Smooth muscle cell (in vitro differentiated cells): ENCODE measurements around the gene MYO1D. TPM values are rescaled to one million over a fixed set of nuclear protein-coding genes. Genes with fewer than 3 reads are reported as not detected.

ENCODE experiments used
- DNase-seq: peaks from one replicate; lab custom pipeline; 2025; ENCODE audit not compliant: unreplicated experiment; lab: John Stamatoyannopoulos, UW
- H2AFZ ChIP-seq: fragments of 200-600 bp; sonication (generic); 2 replicates; pipeline ENCODE4 v1.6.0; 2016; ENCODE audit warnings: antibody characterized with exemption, low read depth, mild to moderate bottlenecking
- H3F3A ChIP-seq: fragments of 200-600 bp; sonication (generic); 2 replicates; pipeline ENCODE4 v1.6.0; 2017; ENCODE audit warnings: antibody characterized with exemption, low read depth
- H3K27ac ChIP-seq: fragments of 200-600 bp; sonication (generic); 2 replicates; pipeline ENCODE4 v1.5.1; 2016; ENCODE audit warnings: low read depth, mild to moderate bottlenecking
- H3K27me3 ChIP-seq: fragments of 200-600 bp; sonication (generic); 2 replicates; pipeline ENCODE4 v1.6.1; 2016; ENCODE audit warnings: low read depth, mild to moderate bottlenecking
- H3K36me3 ChIP-seq: fragments of 200-600 bp; sonication (generic); 2 replicates; pipeline ENCODE4 v1.5.1; 2016; ENCODE audit warnings: low read depth
- H3K4me1 ChIP-seq: fragments of 200-600 bp; sonication (generic); 2 replicates; pipeline ENCODE4 v1.5.1; 2016; ENCODE audit warnings: low read depth
- H3K4me2 ChIP-seq: fragments of 200-600 bp; sonication (generic); 2 replicates; pipeline ENCODE4 v1.6.0; 2016; ENCODE audit warnings: mild to moderate bottlenecking
- H3K4me3 ChIP-seq: fragments of 200-600 bp; sonication (generic); 2 replicates; pipeline ENCODE4 v1.5.1; 2016; ENCODE audit warnings: mild to moderate bottlenecking
- H3K79me2 ChIP-seq: fragments of 200-600 bp; sonication (generic); 2 replicates; pipeline ENCODE4 v1.6.0; 2016; ENCODE audit warnings: low read depth, mild to moderate bottlenecking
- H3K9ac ChIP-seq: fragments of 200-600 bp; sonication (generic); 2 replicates; pipeline ENCODE4 v1.6.0; 2016; ENCODE audit warnings: low read depth
- H3K9me3 ChIP-seq: fragments of 200-600 bp; sonication (generic); replicated peaks from 2 replicates; pipeline ENCODE4 v1.5.1; 2016; ENCODE audit warnings: low read depth
- H4K20me1 ChIP-seq: fragments of 200-600 bp; sonication (generic); 2 replicates; pipeline ENCODE4 v1.6.0; 2016; ENCODE audit warnings: low read depth
- CTCF ChIP-seq: fragments of 200-600 bp; sonication (generic); IDR thresholded peaks from 2 replicates; pipeline ENCODE4 v1.5.1; 2017; ENCODE audit warnings: borderline replicate concordance, mild to moderate bottlenecking, antibody characterized with exemption; ENCODE audit not compliant: insufficient read depth, poor library complexity, severe bottlenecking
- WGBS: methylation state at CpG from one replicate; pipeline ENCODE4 v1.1.7; 2016; ENCODE audit warnings: low lambda C conversion rate; 5-methylcytosine and 5-hydroxymethylcytosine counted together
- polyA plus RNA-seq: library from polyadenylated mRNA; unstranded; fragments of >200 nt; fragmentation: Nextera tagmentation; extraction: Ambion mirVana; gene quantifications from 2 replicates; pipeline ENCODE4 v1.2.1, GENCODE V29; 2016
- total RNA-seq: library from RNA; depleted of rRNA; stranded (reverse); fragments of >200 nt; gene quantifications from 2 replicates; pipeline ENCODE4 v1.2.3, GENCODE V29; 2014

MYO1D gene
- total and polyA plus RNA-seq, 2 experiments from 2014 or later: 13.9 to 35.7 TPM

- Histone ChIP-seq H3K79me2 (no peaks in the 10 kb centered on the region), H4K20me1 (no peaks in the 10 kb centered on the region), H3K9me3 (no peaks in the 10 kb centered on the region), H3K4me1 (no peaks in the 10 kb centered on the region), H3K36me3 (no peaks in the 10 kb centered on the region), H3K4me2 (no peak overlapping the region), H3K27ac (no peak overlapping the region), H3K27me3 (no peaks in the 10 kb centered on the region), H3F3A (no peaks in the 10 kb centered on the region), H3K9ac (no peak overlapping the region), H2AFZ (no peak overlapping the region), H3K4me3 (no peak overlapping the region)
- WGBS: 81% methylated on average over 3 of the region's 3 CpGs
- no peak for DNase-seq
- no peak for TF ChIP-seq CTCF
Observed at GRCh38 chr17:32784113-32784512, 92.8 kb downstream of the MYO1D start.

- Histone ChIP-seq H3K4me2 (no peak overlapping the region), H3K27me3 (no peaks in the 10 kb centered on the region)
Observed at GRCh38 chr17:32783602-32784001, 93.3 kb downstream of the MYO1D start.

GRCh38 chr17:32780721-32781120, 96.2 kb downstream of the MYO1D start:
- H3K4me2 ChIP-seq: no peak overlapping the region
- no peak for TF ChIP-seq CTCF

More at GRCh38 chr17:32783602-32784001, 93.3 kb downstream of the MYO1D start:
- Histone ChIP-seq H3K9ac (no peak overlapping the region), H3F3A (no peaks in the 10 kb centered on the region), H4K20me1 (no peaks in the 10 kb centered on the region), H3K27ac (no peak overlapping the region), H3K4me1 (no peaks in the 10 kb centered on the region), H3K9me3 (no peaks in the 10 kb centered on the region), H3K4me3 (no peak overlapping the region), H3K36me3 (no peaks in the 10 kb centered on the region), H3K79me2 (no peaks in the 10 kb centered on the region), H2AFZ (no peak overlapping the region)
- WGBS: 22% methylated on average over 3 of the region's 3 CpGs
- no peak for DNase-seq
- TF ChIP-seq CTCF: peak; percentile 80

GRCh38 chr17:32777922-32778321, 99.0 kb downstream of the MYO1D start:
- Histone ChIP-seq H3K36me3 (no peaks in the 10 kb centered on the region), H3K27me3 (no peaks in the 10 kb centered on the region), H3K79me2 (no peaks in the 10 kb centered on the region), H3K9ac (no peak overlapping the region), H3F3A (no peaks in the 10 kb centered on the region), H3K4me2 (no peak overlapping the region), H3K27ac (no peak overlapping the region), H2AFZ (no peak overlapping the region), H3K4me1 (no peaks in the 10 kb centered on the region), H3K9me3 (no peaks in the 10 kb centered on the region), H3K4me3 (no peak overlapping the region), H4K20me1 (no peaks in the 10 kb centered on the region)
- DNase-seq: no peak
- no peak for TF ChIP-seq CTCF

More at GRCh38 chr17:32780721-32781120, 96.2 kb downstream of the MYO1D start:
- Histone ChIP-seq H3K9ac (no peak overlapping the region), H3K9me3 (no peaks in the 10 kb centered on the region), H4K20me1 (no peaks in the 10 kb centered on the region), H3F3A (no peaks in the 10 kb centered on the region), H3K4me1 (no peaks in the 10 kb centered on the region), H3K27me3 (no peaks in the 10 kb centered on the region), H3K4me3 (no peak overlapping the region), H2AFZ (no peak overlapping the region), H3K36me3 (no peaks in the 10 kb centered on the region), H3K27ac (no peak overlapping the region), H3K79me2 (no peaks in the 10 kb centered on the region)
- WGBS: 86% methylated on average over 6 of the region's 6 CpGs
- DNase-seq: no peak
